ENCODE data around the gene REXO1. TPM values are rescaled to one million over a fixed set of nuclear protein-coding genes. Genes with fewer than 3 reads are reported as not detected.

The REXO1 gene
- polyA plus RNA-seq, 2 of the 4 experiments (the other 2 are of a cell fraction): 5.6 to 13.8 TPM

DNA sequence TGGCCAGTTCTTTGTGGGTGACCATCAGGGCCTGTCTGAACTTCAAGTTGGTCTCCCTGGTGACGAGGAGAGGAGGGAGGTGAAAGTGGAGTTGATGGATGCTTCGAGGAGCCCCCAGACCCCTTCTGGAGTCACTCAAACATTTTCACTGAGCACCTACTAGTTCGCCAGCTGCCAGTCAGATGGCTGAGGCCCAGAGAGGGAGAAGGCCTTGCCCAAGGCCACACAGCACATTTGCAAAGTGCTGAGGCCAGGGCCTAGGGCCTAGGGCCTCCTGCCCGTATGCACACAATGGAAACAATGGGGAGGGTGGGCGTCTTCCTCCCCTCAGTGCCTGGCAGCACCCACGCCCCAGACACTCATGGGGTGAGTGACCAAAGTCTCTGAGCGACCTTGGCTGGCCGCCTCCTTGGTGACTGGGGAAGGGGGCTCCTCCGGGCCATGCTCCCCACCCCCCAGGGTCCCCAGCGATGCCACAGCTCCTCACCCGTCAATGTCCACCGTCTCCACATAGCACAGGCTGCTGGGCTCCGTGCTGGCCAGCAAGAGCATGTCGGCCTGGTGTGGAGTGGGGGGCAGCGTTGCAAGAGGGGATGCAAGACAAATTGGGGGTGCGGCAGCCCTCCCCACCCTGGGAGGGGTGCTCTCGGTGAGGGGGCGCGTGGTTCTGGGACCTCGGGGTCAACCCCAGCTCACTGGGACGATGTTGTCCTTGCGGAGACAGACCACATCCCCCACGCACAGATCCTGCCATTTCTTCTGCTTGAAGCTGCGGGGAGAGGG lies 42.7 kb downstream of the REXO1 start:
- ChIA-PET CTCF (interaction anchor here (1.5 to 3.0 kb wide), 5 partner anchors 10 to 259 kb away, joined by 4 to 17 read pairs (median 6); no protein-coding TSS in a partner anchor), POLR2A (no interaction called here)
- 82% methylated on average over 3 of the region's 24 CpGs for WGBS (ENCODE audit: missing lambda C conversion rate)
- H3K4me3 ChIP-seq: no peak overlapping the region
- no peaks in the 10 kb centered on the region for H3K4me1 ChIP-seq
- DNase-seq (ENCODE audit: low read depth in 1 of 2, low spot score in 1 of 2): no peak
- no peak for ATAC-seq
- no peak overlapping the region for H3K27ac ChIP-seq
- TF ChIP-seq RCOR1 (IDR thresholded peaks at IDR 0.05; ENCODE audit: low read depth, low read length) (no peak), CHD4 (IDR thresholded peaks at IDR 0.05; ENCODE audit: borderline replicate concordance) (no peak), KDM5A (IDR thresholded peaks at IDR 0.05) (no peak), JUNB (IDR thresholded peaks at IDR 0.05) (no peak), E2F6 (IDR thresholded peaks at IDR 0.05; ENCODE audit: borderline replicate concordance, low read depth) (no peak), ESRRA (IDR thresholded peaks at IDR 0.05; ENCODE audit: borderline replicate concordance, low read length) (no peak), ZNF302 (CRISPR knock-in tag; IDR thresholded peaks at IDR 0.05) (no peak), TFCP2L1 (CRISPR knock-in tag; IDR thresholded peaks at IDR 0.05) (no peak), FOSB (CRISPR knock-in tag; IDR thresholded peaks at IDR 0.05) (no peak), RFX5 (IDR thresholded peaks at IDR 0.05) (no peak), POLR2A (IDR thresholded peaks at IDR 0.05; ENCODE audit: low read length) (no peak), NFE2L2 (conservative IDR thresholded peaks at IDR 0.05; ENCODE audit: low read length) (no peak), FOSL2 (IDR thresholded peaks at IDR 0.05) (no peak), FOSL2 (CRISPR knock-in tag; IDR thresholded peaks at IDR 0.05) (no peak), MAFK (IDR thresholded peaks at IDR 0.05; ENCODE audit: partially characterized antibody) (no peak), PHF8 (IDR thresholded peaks at IDR 0.05; ENCODE audit: borderline replicate concordance, low read depth) (no peak), KDM1A (IDR thresholded peaks at IDR 0.05; ENCODE audit: low read depth) (no peak), BHLHE40 (IDR thresholded peaks at IDR 0.05; ENCODE audit: low read depth, low read length) (no peak)
- TF ChIP-seq, protein P1, sequence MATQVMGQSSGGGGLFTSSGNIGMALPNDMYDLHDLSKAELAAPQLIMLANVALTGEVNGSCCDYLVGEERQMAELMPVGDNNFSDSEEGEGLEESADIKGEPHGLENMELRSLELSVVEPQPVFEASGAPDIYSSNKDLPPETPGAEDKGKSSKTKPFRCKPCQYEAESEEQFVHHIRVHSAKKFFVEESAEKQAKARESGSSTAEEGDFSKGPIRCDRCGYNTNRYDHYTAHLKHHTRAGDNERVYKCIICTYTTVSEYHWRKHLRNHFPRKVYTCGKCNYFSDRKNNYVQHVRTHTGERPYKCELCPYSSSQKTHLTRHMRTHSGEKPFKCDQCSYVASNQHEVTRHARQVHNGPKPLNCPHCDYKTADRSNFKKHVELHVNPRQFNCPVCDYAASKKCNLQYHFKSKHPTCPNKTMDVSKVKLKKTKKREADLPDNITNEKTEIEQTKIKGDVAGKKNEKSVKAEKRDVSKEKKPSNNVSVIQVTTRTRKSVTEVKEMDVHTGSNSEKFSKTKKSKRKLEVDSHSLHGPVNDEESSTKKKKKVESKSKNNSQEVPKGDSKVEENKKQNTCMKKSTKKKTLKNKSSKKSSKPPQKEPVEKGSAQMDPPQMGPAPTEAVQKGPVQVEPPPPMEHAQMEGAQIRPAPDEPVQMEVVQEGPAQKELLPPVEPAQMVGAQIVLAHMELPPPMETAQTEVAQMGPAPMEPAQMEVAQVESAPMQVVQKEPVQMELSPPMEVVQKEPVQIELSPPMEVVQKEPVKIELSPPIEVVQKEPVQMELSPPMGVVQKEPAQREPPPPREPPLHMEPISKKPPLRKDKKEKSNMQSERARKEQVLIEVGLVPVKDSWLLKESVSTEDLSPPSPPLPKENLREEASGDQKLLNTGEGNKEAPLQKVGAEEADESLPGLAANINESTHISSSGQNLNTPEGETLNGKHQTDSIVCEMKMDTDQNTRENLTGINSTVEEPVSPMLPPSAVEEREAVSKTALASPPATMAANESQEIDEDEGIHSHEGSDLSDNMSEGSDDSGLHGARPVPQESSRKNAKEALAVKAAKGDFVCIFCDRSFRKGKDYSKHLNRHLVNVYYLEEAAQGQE (IDR thresholded peaks at IDR 0.05): no peak
- TF ChIP-seq, protein P2, sequence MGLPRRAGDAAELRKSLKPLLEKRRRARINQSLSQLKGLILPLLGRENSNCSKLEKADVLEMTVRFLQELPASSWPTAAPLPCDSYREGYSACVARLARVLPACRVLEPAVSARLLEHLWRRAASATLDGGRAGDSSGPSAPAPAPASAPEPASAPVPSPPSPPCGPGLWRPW (IDR thresholded peaks at IDR 0.05): no peak
- H3K4me2 ChIP-seq: no peak overlapping the region
- FAIRE-seq: no peak
- H3K9me3 ChIP-seq: no peaks in the 10 kb centered on the region

DNA sequence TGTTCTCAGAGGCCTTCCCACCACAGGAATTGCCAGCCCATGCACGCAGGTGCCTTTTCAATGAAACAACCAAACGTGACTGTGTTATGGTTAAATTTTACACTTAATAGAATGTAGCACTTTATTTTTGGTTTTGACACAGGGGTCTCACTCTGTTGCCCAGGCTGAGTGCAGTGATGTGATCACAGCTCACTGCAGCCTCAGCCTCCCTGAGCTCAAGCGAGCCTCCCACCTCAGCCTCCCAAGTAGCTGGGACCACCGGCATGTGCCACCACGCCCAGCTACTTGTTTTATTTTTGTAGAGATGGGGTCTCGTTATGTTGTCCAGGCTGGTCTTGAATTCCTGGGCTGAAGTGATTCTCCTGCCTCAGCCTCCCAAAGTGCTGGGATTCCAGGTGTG lies 43.4 kb downstream of the REXO1 start:
- CTCF ChIA-PET: interaction anchor here (2.3 to 3.0 kb wide), 2 partner anchors 9 to 21 kb away, joined by 6 to 17 read pairs; no protein-coding TSS in a partner anchor
- FAIRE-seq: no peak

More for the DNA sequence above, 43.4 kb downstream of the REXO1 start:
- H3K27ac ChIP-seq: no peak overlapping the region
- 89% methylated on average over 6 of the region's 6 CpGs for WGBS (ENCODE audit: missing lambda C conversion rate)
- DNase-seq (ENCODE audit: low read depth in 1 of 2, low spot score in 1 of 2) (no peak), ATAC-seq (no peak)
- H3K4me2 ChIP-seq: no peak overlapping the region
- no peaks in the 10 kb centered on the region for H3K4me1 ChIP-seq
- POLR2A ChIA-PET: no interaction called here
- no peaks in the 10 kb centered on the region for H3K9me3 ChIP-seq
- no peak overlapping the region for H3K4me3 ChIP-seq
- no peak for TF ChIP-seq MYC (IDR thresholded peaks at IDR 0.05; ENCODE audit: borderline replicate concordance, low read length)
- TF ChIP-seq TP53 (CRISPR knock-in tag; IDR thresholded peaks at IDR 0.05): no peak
- no peak for TF ChIP-seq FOSB (CRISPR knock-in tag; IDR thresholded peaks at IDR 0.05)
- TF ChIP-seq HDAC2 (IDR thresholded peaks at IDR 0.05): no peak
- no peak for TF ChIP-seq RFX5 (IDR thresholded peaks at IDR 0.05)
- TF ChIP-seq PHF8 (IDR thresholded peaks at IDR 0.05; ENCODE audit: borderline replicate concordance, low read depth): no peak
- no peak for TF ChIP-seq HOXB5 (CRISPR knock-in tag; IDR thresholded peaks at IDR 0.05)

Measured in A549 (cell line).